ENCODE measurements around the gene KLF7.
A peak's percentile ranks its signal among the peaks of the same experiment; 100 is the strongest.

KLF7 gene

GRCh38 chr2:207165121-207166038, at the start of gene KLF7:
KLF7 (minus strand) TSS chr2:207165948; CDS start chr2:207165568, 380 bp downstream.
- peak; percentile 51 for DNase-seq

GRCh38 chr2:207215308-207215707, 49.6 kb upstream of the KLF7 start:
- DNase-seq, result no peak

- no peak for DNase-seq
These were observed 48.7 kb upstream of the KLF7 start for GRCh38 chr2:207214446-207214845.

- DNase-seq, result no peak
These were observed 40.3 kb upstream of the KLF7 start for GRCh38 chr2:207206011-207206410.

- no peak for DNase-seq
These were observed 39.6 kb upstream of the KLF7 start for GRCh38 chr2:207205173-207205957.

- no peak for DNase-seq
These were observed 37.3 kb upstream of the KLF7 start for GRCh38 chr2:207203056-207203455.

GRCh38 chr2:207202645-207203044, 36.9 kb upstream of the KLF7 start:
- DNase-seq, result no peak

- DNase-seq, result no peak
These were observed 35.7 kb upstream of the KLF7 start for GRCh38 chr2:207201416-207201815.

GRCh38 chr2:207200136-207200535, 34.4 kb upstream of the KLF7 start:
- no peak for DNase-seq

- no peak for DNase-seq
These were observed 28.3 kb upstream of the KLF7 start for GRCh38 chr2:207194028-207194427.

GRCh38 chr2:207188626-207189419, 23.1 kb upstream of the KLF7 start:
- no peak for DNase-seq

- no peak for DNase-seq
These were observed 19.6 kb upstream of the KLF7 start for GRCh38 chr2:207185372-207185771.

GRCh38 chr2:207184768-207185167, 19.0 kb upstream of the KLF7 start:
- DNase-seq, result no peak

- no peak for DNase-seq
These were observed 18.6 kb upstream of the KLF7 start for GRCh38 chr2:207184348-207184747.

- no peak for DNase-seq
These were observed 17.8 kb upstream of the KLF7 start for GRCh38 chr2:207183506-207183905.

- no peak for DNase-seq
These were observed 17.2 kb upstream of the KLF7 start for GRCh38 chr2:207182911-207183310.

- no peak for DNase-seq
These were observed 16.0 kb upstream of the KLF7 start for GRCh38 chr2:207181526-207182274.

GRCh38 chr2:207180741-207181140, 15.0 kb upstream of the KLF7 start:
- DNase-seq, result no peak

- no peak for DNase-seq
These were observed 10.5 kb upstream of the KLF7 start for GRCh38 chr2:207176247-207176646.

- DNase-seq, result no peak
These were observed 7.9 kb upstream of the KLF7 start for GRCh38 chr2:207173641-207174040.

- no peak for DNase-seq
These were observed 1.6 kb upstream of the KLF7 start for GRCh38 chr2:207167099-207167923.
